NCI-H69 (cell line): ENCODE measurements around the gene RAB25.

Source experiments
- DNase-seq: peaks from one replicate; lab custom pipeline; 2025; lab: John Stamatoyannopoulos, UW

The RAB25 gene

DNA sequence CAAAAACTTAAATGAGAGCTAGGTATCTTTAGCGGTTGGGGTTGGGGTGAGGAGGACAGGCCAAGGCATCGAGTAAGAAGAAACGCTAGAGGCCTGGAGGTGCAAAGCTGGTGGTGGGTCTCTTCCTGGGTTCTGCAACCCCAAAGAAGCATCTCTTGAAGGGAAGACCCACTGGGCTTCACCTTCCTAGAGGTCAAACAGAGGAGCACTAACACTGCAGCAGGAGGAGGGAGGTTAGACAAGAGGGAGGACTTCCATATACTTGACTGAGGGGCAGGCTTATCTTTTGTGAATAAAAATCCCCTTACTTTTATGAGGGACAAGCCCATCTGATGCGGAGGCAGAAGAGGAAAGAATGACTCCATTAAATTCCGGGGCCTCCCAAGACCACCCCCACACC is 18.8 kb downstream of the RAB25 start:
- no peak for DNase-seq

DNA sequence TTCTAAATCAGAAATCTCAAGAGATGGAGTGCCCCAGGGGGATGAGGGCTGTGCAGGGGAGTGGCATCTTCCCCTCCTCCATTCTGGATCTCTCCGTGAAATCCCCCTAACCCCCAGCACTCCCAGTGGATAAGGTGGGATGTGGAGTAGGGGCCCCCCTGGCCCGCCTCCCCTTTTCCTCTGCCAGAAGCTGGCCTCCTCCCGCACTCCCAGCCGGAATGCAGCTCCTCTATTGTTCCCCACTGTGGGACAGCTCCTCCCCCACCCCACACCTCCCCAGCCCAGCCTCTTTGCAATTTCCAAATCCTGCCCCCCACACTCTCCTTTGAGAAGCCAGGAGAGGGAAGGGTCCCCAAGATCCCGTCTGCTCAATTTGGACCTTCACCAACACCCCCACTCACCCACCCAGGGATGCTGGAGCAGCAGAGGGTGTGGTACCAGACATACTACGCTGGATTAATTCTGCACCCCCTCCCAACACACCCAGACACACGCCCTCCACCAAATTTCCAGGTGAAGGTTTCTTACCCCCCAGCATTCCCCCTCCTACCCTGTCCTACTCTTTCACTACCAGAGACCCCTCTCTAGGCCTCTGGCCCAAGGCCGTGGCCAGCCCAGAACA is 19.4 kb downstream of the RAB25 start:
- DNase-seq, result no peak

DNA sequence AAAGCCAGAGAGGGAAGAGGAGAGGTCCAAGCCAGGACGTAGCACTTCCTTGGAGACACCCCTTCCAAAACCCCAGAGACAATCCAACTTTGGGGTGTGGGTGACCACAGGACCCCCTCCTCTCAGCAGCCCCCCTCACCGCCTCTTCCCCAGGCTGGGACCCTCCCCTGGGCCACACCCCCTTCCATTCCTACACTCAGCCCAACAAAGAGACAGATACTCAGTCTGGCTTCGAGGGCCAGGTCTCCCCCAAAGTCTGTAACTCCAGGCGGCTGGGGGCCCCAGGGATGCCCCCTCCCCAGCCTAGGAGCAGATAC is 19.9 kb downstream of the RAB25 start:
- DNase-seq, result no peak

DNA sequence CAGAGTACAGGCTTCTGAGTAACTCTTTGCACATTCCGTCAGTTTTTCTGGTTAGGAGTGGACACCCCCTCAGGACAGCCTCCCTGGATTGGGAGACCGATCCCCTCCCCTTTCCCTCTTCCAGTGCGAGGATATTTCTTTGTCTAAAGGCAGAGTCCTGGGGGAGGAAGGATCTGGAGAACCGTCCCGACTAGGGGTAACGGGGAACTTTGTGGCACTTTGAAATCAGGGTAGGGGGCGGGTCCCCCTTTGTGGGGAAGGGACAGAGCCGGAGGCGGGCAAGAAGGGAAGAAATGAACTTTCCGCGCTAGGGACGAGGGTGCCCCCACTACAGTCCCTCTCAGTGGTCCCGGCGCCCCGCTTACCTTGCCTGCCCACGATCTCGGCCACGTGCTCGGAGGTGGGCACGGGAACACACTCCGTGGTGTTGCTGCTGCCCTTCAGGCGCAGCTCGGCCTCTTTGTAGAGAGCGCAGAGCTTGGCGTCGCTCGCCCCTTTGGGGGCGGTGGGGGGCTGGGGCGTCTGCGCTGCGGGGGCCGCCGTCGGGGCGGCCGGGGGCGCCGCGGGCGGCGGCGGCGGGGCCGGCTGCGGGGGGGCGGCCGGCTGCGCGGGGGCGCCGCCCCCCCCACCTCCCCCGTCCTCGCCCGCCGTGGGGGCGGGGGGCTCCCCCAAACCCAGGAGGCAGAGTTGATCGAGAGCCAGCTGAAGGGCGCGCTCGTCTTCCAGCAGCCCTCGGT is 20.4 kb downstream of the RAB25 start:
- peak; percentile 66 for DNase-seq

DNA sequence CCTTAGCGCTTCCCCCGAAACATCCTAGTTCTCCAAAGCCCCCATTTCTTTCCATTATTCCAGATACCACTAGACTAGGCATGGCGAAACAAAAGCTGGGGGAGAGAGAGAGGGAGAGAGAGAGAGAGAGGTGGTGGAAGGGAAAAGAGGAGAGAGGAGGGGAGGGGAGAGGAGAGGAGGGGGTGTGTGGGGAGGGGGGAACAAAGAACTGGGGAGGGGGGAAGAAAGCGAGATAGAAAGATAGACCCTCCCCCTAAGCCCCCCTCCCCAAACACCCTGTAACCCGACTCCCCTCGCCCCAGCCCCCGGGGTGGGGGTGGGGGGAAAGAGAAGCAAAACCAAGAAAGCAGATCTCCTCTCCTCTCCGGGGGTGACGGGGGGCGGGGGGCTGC is 21.0 kb downstream of the RAB25 start:
- peak; percentile 80 for DNase-seq

DNA sequence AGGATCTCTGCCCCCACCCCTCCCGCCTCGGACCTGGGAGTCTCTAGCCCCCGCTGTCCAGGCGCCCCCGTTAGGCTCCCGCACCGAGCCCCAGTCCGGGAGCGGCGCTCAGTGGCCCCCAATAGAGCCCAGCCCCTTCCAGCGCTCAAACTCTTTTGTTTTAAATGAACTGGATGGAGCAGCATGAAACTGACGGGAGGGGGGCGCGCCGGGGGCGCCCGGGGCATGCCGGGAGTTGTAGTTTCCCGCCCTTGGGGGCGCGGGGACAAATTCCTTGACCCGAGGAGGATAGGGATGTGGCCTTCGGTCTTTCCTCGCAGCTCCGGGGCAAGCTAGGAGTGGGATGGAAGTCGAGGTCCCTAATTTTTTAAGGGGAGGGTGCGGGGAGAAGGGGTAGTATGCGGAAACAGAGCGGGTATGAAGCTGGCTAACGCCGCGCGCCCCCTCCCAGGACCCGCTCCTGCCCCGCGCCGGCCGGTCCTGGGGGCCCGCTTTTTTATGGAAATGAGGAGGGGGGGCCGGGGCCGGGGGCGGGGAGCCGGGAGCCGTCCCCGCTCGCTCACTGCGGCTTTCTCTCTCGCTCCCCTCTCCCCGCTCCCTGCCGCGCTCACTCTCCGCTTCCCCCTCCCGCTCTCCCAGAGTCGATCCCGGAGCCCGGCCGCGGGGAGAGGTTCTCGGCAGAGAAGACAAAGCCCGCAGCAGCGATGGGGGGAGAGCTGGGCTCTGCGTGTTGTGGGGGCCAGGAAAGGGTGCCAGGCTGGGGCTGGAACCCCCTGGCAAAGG is 21.5 kb downstream of the RAB25 start, which contains the start of gene MEX3A:
Gene MEX3A, minus strand, starts transcription at position 157 of the 783 bp plus-strand sequence. CDS start 467 bp downstream, outside the sequence.
- peak; percentile 93 for DNase-seq

DNA sequence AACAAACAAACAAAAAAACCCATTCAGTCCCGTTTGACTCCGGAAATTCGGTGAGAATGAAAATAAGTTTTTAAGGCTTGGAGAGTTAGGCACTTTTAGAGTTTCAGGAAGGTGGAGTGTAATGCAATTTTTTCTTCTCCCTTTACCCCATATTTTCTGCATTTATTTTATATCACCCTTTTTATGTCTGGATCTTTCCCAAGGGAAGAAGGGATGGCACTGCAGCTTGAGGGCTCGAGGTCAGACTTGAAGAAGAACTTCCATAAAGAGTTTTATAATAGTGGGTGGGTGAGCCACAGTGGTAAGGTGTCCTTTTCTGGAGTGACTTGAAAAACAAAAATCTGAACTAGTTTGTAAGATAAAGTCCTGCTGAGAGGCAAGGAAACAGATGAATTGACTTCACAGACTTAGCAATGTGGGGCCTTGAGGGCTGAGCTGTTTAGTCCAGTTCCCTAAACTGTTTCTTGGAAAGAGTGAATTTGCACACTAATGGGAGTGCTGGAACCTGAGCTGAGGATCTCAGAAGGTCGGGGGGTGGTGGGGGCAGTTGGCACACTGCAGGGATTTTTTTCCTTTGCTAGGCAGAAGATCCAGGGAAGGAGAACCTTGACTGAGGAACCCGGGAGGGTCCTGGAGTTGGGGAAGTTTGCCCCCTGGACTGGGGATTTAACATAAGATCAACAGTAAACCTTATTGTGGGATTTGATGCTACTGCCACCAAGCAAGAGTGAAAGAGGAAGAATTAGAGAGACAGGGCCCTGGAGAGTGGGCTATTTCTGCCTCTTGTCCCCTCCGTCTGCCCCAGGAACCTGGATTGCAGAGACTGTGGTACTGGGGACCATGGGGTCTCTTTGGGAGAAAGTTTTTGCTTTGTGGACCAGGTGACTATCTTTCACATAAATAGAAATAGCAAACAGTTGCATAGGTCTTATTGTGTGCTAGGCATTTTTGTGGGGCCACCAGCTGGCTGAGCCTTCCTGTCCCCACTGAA is 23.1 kb downstream of the RAB25 start:
- peak; percentile 29 for DNase-seq

DNA sequence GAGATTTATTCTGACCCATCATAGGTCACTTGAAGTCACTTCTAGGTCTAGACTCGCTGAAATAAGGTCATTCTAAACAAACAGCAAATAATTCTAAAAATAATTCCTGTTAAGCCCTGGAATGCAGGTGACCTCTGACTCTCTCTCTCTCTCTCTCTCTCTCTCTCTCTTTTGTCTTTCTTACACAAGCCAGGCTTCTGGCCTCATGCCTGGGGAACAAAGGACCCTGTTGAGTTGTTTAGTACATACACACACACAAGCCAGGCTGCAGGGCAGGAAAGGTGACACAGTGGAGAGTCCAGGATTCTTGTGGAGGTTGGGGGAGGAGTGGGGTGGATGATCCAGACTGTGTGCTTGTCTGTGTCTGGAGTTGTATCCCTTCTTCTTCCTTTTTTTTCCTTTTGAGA is 25.3 kb downstream of the RAB25 start:
- no peak for DNase-seq

DNA sequence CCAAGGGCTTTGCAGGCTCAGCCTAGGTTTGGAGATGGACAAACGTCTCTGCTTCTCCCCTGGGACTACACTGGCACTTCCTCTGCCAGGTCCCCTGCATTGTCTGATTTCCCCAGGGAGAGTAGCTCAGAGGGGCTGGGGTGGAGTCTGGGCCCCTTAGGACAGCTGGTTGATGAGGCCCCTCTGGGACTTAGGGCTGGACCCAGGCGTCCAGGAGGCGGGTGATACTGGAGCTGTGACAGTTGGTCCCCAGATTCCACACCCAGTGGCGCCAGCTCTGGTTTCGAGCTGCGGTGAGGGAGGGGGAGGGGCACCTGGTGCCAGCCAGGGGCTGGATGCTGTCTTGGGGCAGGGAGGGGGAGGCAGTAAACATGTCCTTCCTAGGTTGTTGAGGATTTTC is 28.7 kb downstream of the RAB25 start:
- peak; percentile 75 for DNase-seq

DNA sequence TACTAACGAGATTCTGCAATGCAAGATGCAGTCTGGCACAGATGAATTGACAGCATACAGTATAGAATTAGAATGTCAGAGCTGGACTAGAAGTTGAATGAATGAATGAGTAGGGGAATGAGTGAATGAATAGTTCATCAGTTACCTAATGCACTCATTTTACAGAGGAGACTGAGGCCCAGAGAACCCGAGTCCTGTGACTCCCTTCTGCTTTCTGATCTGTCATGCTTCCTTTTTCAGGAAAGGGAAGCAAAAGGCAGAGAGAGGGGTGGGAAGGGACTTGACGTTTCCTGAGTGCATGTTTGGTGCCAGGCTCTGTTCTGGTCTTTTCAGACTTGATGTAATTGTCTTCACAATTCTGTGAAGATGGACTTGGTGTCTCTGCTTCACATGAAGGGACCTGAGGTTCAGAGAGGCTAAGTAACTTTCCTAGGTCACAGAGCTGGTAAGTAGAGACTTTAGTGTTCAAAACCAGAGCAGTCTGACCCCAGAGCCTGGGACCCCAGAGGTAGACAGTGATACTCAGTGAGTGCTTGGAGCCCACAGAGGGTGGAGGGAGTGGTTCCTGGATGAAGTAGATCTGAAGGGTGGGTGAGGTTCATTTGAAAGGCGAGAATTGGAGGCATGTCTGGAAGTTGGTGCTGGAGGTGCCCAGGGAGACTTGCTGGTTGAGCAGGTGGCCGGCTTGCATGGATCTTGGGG is 29.3 kb downstream of the RAB25 start:
- peak; percentile 37 for DNase-seq

DNA sequence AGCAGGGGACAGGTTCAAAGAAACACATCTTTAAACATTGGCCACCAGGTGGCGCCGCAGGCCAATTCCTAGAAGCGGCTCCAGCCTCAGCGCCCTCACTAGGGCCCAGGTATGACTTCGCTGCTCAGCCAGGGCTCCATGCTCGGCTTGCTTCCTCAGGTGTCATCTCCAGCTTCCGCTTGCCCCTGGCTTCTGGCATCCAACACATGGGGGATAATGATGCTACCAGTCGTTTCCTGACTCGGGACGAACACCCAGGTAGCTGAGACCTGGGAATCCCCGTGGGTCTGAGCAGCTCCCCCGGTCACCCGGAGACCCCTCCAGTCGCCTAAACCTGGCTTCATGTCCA is 29.9 kb downstream of the RAB25 start:
- peak; percentile 91 for DNase-seq

DNA sequence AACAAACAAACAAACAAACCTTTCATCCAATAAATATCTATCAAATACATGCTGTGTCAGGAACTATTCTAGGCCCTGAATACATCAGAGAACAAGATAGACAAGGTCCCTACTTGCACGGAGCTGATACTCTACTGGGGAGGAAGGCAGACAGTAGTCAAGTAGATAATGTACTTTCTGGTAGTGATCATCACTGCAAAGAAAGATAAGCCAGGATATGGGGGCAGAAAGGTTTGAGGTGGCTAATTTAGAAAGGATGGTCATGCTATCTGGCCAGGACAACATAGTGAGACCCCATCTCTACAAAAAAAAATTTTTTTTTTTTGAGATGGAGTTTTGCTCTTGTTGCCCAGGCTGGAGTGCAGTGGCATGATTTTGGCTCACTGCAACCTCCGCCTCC is 30.6 kb downstream of the RAB25 start:
- DNase-seq, result no peak

DNA sequence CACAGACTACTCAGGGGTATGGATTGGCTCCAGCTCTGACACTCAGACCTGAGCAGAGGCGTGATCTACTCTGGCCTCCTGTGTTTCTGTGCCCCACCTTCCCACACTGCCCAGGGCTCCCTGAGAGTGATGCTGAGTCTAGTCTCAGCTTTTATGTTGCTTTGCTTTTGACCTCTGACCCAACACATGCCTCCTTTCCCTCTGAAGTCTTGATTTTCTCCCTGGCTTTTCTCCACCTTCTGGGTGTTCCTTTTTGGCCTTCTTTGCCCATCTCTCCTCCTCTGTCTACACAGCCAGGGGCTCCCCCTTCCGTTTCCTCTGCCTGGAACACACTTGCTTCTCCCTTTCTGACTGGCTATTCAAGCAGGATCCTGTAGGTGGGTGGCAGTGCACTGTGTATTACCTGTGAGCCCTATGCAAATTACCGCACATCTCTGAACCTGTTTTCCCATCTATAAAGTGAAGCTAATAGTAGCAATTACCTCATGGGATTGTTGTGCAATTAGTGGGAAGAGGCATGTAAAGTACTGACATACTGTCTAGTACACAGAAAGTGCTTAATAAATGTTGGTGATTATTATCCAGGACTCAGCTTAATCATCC is 35.0 kb downstream of the RAB25 start:
- DNase-seq, result no peak

DNA sequence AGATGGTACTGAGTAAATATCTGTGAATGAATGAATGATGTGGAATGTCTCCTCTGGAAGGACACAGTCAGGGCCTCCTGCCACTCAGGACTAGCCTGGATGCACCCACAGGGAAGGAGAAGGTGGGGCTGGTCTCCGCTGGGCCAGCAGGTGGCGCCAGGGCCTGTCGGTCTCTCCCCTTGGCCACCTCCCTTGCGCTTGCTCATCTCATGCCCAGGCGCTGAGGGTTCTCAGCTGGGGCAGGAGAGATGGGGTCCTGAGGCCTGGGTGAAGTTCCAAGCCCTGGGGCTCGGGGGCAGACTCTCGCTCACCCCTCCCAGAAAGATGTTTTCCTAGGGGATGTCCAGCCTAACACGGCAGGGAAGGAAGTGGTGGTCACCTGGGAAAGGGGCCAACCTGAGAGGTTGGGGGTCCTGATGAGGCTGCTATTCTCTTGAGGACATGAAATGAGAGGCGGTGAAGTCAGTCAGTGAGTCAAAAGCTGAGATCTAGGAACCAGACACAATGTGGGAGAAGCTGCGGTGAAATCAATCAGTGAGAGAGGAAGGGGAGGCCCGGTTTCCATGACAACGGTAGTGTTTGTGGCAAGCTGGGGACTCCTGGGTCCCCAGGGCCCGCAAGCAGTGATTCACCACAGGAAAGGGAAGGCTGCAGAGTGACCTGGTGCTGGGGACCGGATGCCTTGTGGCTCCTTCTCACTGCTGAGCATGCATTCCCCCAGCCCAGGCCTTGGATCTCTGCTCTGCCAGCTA is 35.9 kb downstream of the RAB25 start:
- DNase-seq, result peak; percentile 86

DNA sequence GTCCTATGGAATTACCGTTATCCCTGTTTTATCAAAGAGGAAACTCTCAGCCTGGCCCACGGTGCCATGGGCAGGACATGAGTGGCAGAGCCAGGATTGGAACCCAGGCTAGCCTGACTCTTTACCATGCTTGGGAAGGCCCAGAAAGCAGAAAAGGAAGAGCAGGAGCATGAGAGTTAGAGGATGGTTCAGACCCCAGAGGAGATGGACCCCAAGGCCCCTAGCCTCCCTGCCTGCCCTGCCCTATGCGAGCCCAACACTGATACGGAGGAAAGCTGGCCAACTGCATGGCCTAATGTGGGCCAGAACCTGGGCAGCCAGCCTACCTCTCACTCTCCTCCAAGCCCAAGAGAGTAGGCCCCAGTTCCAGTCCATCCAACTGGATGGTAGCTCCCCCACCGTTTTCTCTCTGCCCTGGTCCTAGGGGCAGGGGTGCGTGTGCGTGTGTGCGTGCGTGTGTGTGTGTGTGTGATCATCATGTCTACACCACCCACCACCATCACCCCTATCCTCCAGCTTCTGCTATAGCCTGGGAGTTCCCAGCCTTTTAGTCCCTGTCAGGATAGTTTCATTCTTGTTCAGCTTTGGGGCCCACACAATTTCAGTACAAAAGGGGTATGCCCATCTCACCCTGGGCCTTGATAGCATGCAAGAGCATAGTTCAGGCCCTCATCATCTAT is 36.7 kb downstream of the RAB25 start:
- no peak for DNase-seq

DNA sequence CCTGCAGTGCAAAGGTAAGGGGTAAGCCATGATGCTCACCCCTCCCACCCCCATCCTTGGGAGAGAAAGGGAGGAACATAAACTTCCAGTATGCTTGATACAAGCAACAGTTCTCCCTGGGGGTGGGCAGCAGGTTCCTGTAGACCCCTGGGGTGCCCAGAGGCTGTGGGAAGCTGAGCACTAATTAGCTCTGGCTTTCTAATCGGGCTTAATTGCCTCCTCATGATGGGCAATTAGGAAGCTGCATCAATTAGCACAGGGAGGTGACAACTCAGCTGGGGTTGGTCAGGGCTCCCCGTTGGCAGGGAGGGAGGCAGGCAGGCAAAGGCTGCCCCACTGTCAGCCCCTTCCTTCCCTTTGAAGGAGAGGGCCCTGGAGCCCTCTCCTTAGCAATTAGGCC is 37.8 kb downstream of the RAB25 start:
- DNase-seq, result peak; percentile 96

DNA sequence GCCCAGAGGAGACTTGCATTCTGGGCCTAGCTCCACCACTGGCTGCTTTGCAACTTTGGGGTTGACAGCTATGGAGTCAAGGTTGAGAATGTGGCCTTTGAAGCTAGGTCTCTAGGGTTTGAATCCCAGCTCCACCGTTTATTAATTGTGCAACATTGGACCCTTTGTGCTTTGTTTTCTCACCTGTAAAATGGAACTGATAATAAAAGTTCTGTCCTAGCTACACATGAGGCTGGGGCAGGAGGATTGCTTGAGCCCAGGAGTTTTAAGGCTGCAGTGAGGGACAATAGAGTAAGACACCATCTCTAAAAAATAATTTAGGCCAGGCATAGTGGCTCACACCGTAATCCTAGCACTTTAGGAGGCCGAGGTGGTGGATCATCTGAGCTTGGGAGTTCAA is 38.3 kb downstream of the RAB25 start:
- no peak for DNase-seq

DNA sequence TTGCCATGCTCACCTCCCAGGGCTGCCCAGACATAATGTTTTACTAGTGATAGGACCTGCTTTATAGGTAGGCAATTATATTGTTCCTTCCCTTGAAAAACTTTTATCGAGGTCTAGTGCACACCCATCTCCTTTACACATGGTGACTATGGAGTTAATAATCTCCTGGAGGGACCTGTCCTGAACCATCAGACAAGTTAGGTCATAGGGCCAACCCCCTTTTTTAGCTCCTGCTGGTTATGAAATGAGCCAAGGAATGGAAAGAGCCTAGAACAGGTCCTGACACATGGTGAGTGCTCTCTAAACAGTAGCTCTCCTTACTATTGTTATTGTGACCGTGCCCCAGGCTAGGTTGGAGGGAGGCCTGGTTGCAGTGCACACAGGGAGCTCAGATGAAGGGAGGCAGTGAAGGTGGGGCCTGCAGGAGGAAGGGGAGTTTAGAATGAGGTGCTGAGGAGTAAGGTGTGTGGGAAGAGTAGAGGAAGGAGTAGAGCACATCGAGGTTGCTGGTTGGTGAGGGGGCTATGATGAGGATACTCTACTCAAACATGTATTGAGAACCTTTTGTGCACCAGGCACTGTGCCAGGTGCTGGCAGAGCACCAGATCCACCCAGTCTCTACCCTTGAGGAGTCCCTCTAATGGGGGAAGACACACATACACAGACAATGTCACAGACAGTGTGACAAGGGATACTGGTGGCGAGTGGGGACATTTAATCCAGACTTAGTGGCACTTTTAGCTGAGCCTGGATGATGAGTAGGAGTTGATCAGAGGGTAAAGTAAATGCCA is 39.4 kb downstream of the RAB25 start:
- DNase-seq, result peak; percentile 89

DNA sequence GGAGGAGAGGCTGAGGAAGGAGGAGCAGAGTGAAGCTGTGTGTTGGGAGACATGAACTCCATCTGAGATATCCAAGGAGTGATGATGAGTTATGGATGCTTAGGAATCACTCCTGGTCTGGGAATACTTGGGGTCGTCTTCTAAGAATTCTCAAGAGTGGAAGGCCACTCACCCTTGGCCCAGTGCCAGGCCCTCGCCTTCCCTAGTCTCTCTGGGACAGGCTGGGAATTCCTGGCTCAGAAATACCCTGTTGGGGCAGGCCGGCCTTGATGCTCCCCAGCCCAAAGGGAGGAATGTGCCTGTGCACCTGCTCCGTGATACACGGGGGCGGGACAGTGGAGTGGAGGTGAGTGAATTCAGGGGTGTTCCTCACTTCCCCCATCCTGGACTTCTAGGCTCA is 40.9 kb downstream of the RAB25 start:
- DNase-seq, result peak; percentile 24
